GM06990 (cell line): ENCODE data around the gene HES5.
"Not testable (repeated sequence)": the region's sequence is repeated elsewhere in the genome, so short reads cannot be mapped to it uniquely, and the experiment has no call there.

Experiments
- DNase-seq: peaks from one replicate; pipeline ENCODE4 v3.0.0-alpha.2; 2011; ENCODE audit not compliant: insufficient read length; ENCODE audit errors: extremely low read depth
- H3K27me3 ChIP-seq: replicated peaks from 2 replicates; pipeline ENCODE4 v1.6.0; 2011; ENCODE audit warnings: low read length; ENCODE audit not compliant: control insufficient read depth, insufficient read depth
- H3K36me3 ChIP-seq: 2 replicates; pipeline ENCODE4 v1.5.1; 2011; ENCODE audit warnings: low read length; ENCODE audit not compliant: control insufficient read depth, insufficient read depth
- H3K4me3 ChIP-seq: replicated peaks from 2 replicates; pipeline ENCODE4 v1.5.1; 2011; ENCODE audit warnings: low read depth, mild to moderate bottlenecking, control low read depth, low read length
- TF ChIP-seq, protein P1 (sequence below): IDR thresholded peaks from 2 replicates; pipeline ENCODE4 v1.5.1; 2011; ENCODE audit warnings: low read length, control low read depth, mild to moderate bottlenecking, inconsistent platforms; ENCODE audit not compliant: insufficient read depth, poor library complexity, severe bottlenecking

Gene HES5

DNA sequence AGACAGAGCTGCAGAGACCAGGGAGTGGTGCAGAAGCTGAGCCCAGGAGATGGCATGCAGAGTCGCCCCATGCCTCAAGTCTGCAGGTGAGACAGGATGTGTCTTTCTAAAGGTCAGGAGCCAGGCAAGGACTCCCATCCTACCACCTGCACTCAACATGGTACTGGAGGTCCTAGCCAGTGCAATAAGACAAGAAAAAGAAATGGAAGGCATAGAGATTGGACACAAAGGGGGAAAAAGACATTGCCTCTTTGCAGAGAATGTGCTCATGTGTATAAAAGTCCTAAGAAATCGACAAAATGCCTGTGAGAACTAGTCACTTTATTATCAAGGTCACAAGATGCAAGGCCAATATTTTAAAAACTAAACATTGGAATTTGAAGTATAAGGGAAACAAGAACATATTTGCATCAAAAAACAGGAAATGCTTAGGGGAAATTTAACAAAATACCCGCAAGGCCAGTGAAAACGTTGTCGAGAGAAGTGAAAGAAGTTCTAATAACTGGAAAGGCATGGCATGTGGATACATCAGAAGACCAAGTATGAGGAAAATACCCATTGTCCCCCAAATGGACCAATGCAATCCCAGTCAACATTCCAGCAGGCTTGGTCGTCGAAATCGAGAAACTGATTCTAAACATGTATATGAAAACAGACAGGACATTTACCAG is 43.3 kb upstream of the HES5 start:
- Histone ChIP-seq H3K27me3 (no peaks in the 10 kb centered on the region), H3K36me3 (no peaks in the 10 kb centered on the region), H3K4me3 (no peak overlapping the region)
- TF ChIP-seq, protein P1, sequence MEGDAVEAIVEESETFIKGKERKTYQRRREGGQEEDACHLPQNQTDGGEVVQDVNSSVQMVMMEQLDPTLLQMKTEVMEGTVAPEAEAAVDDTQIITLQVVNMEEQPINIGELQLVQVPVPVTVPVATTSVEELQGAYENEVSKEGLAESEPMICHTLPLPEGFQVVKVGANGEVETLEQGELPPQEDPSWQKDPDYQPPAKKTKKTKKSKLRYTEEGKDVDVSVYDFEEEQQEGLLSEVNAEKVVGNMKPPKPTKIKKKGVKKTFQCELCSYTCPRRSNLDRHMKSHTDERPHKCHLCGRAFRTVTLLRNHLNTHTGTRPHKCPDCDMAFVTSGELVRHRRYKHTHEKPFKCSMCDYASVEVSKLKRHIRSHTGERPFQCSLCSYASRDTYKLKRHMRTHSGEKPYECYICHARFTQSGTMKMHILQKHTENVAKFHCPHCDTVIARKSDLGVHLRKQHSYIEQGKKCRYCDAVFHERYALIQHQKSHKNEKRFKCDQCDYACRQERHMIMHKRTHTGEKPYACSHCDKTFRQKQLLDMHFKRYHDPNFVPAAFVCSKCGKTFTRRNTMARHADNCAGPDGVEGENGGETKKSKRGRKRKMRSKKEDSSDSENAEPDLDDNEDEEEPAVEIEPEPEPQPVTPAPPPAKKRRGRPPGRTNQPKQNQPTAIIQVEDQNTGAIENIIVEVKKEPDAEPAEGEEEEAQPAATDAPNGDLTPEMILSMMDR, result no peak
- no peak for DNase-seq

DNA sequence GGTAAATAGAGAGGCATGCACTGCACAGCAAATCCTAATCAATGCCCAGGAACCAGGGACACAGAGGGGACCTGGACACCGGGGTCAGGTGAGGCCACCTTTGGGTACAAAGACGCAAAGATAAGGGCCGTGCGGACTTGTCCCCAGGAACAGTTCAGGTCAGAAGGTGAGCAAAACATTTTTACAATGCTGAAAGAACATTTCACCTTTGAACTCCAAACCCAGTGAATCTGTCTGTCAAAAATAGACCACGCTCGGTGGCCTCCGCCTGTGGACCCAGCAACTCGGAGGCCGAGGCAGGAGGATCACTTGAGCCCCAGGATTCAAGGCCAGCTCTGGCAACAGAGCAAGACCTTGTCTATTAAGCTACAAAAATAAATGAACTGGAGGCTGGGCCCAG is 41.3 kb upstream of the HES5 start:
- Histone ChIP-seq H3K27me3 (no peaks in the 10 kb centered on the region), H3K4me3 (no peak overlapping the region), H3K36me3 (no peaks in the 10 kb centered on the region)
- TF ChIP-seq, protein P1, result no peak
- no peak for DNase-seq

DNA sequence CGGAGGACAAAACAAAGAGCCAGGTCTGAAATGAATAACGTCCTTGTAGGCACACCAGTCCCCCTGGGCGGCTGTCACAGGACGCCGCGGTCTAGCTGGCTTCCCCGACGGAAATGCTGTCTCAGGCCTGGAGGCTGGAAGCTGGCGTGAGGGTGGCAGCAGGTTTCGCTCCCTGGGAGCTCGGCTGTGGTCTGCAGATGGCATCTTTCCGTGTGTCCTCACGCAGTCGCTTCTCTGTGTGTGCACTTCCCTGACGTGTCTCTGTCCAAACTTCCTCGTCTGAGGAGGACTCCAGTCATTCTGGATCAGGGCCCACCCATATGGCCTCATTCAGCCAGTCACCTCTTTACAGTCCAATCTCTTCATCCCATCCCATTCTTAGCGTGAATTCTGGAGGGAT is 40.3 kb upstream of the HES5 start:
- no peak for DNase-seq
- Histone ChIP-seq H3K27me3 (no peaks in the 10 kb centered on the region), H3K4me3 (no peak overlapping the region), H3K36me3 (no peaks in the 10 kb centered on the region)
- TF ChIP-seq, protein P1, result no peak

DNA sequence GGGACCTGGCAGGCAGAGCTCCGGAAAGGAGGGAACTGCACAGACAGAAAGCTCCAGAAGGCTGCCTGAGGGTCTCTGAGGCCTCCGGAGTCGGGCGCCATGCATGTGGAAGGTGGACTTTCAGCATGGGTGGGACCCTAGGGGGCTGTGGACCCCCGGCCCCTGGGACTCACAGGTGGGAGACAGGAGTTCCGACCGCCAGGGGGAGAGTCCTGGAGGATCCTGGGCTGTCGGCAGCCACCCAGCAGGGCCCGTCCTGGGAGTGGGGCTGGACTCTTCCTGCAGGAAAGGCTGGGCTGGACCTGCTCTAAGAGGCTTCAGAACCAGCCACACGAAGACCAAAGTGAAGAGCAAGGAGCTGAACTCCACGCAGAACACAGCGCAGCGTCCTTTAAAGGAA is 39.6 kb upstream of the HES5 start:
- not testable (repeated sequence) for H3K4me3 ChIP-seq, H3K36me3 ChIP-seq, DNase-seq, H3K27me3 ChIP-seq

DNA sequence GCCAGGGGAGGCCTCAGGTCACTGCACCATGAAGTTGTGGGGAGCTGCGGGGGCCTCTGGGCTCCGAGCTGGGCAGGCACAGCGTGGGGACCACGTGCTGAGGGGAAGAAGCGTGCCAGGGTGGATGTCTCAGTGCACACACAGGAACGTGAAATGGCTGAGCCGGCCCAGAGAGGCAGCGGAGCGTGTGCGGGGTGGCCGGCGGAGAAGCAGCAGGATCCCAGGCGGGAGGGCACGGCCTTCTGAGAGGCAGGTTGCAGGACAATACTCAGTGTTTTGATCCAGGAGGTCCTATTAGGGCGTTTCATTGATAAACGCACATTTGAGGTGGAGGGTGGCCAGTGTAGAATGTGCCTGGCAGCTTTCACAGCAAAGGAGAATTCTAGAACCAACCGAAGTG is 39.0 kb upstream of the HES5 start:
- Histone ChIP-seq H3K27me3 (no peaks in the 10 kb centered on the region), H3K4me3 (no peak overlapping the region), H3K36me3 (no peaks in the 10 kb centered on the region)
- DNase-seq, result no peak
- TF ChIP-seq, protein P1, result no peak

DNA sequence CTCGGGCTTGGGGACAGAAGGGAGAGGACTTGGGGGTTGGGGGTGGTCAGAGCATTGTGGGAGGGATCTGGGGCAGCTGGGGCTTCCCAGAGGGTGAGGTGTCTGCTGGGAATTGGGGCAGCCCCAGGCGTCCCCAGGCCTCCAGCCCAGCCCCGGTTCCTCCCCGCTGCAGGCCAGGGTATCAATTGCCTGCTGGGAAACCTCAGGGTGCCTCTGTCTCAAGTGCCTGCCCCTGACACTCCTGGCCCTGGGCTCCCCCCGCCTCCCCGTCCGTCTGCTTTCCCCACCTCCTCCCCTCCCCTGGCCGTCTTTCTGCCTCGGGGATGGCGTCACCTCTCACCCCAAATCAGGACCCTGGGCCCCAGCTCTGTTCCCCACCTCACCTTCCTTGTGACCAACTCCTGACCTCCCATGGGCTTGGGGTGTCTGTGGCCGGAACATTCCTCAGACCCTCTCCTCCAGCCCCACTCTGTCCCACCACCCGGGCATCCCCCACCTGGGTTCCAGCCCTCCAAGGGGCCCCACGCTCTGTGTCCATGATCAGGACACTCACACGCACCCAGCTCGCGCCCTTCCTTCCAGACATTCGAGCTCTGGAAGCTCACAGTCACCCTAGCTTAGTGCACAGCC is 38.2 kb upstream of the HES5 start:
- H3K27me3 ChIP-seq, H3K4me3 ChIP-seq, DNase-seq, H3K36me3 ChIP-seq: not testable (repeated sequence)
